CD14-positive monocyte (primary cell): ENCODE results near the gene TMED8. TPM values are rescaled to one million over a fixed set of nuclear protein-coding genes. Genes with fewer than 3 reads are reported as not detected.

Experiments
- DNase-seq, 3 donors: peaks; one replicate each; pipeline ENCODE4 v3.0.0-alpha.2; 2011 to 2022
- H2AFZ ChIP-seq: 2 replicates; pipeline ENCODE4 v1.6.0; 2012; ENCODE audit warnings: mild to moderate bottlenecking, low read depth, low read length, inconsistent platforms; ENCODE audit not compliant: insufficient read depth, poor library complexity, severe bottlenecking
- H3K27ac ChIP-seq, 2 donors: 1 replicate in 1 of 2; 2 replicates in 1 of 2; pipeline ENCODE4 v1.5.1; 2012 to 2013; ENCODE audit warnings: low read length in 2 of 2, control low read depth in 1 of 2, inconsistent platforms in 1 of 2, low read depth in 1 of 2, mild to moderate bottlenecking in 1 of 2
- H3K27me3 ChIP-seq, 2 donors: one replicate each; pipeline versions ENCODE4 v1.6.0 to v1.6.1; 2011 to 2013; ENCODE audit warnings: low read length in 2 of 2; ENCODE audit not compliant: control insufficient read depth in 2 of 2, insufficient read depth in 2 of 2
- H3K36me3 ChIP-seq, 2 donors: replicated peaks in 1 of 2; 1 replicate in 1 of 2; 2 replicates in 1 of 2; pipeline versions ENCODE4 v1.5.1 to v1.6.1; 2012 to 2013; ENCODE audit warnings: low read length in 2 of 2, control low read depth in 1 of 2, inconsistent platforms in 1 of 2, mild to moderate bottlenecking in 1 of 2; ENCODE audit not compliant: insufficient read depth in 2 of 2, control insufficient read depth in 1 of 2
- H3K4me1 ChIP-seq, 2 donors: 1 replicate in 1 of 2; 2 replicates in 1 of 2; pipeline versions ENCODE4 v1.5.1 to v1.6.1; 2012 to 2013; ENCODE audit warnings: low read length in 2 of 2, control low read depth in 1 of 2, inconsistent platforms in 1 of 2, mild to moderate bottlenecking in 1 of 2, moderate library complexity in 1 of 2; ENCODE audit not compliant: insufficient read depth in 2 of 2, control insufficient read depth in 1 of 2
- H3K4me2 ChIP-seq: replicated peaks from 2 replicates; pipeline ENCODE3; 2012; ENCODE audit warnings: low read length, moderate library complexity, mild to moderate bottlenecking; ENCODE audit not compliant: poor library complexity, severe bottlenecking; ENCODE audit errors: extremely low read depth
- H3K4me3 ChIP-seq, 3 experiments: fragments of 200-600 bp in 1 of 3; sonication (generic) in 1 of 3; replicated peaks in 1 of 3; 1 replicate in 2 of 3; 2 replicates in 1 of 3; pipeline ENCODE4 v1.5.1; 2011 to 2013; ENCODE audit warnings: low read length in 3 of 3, mild to moderate bottlenecking in 3 of 3, control low read depth in 2 of 3, low read depth in 2 of 3, inconsistent platforms in 1 of 3, moderate library complexity in 1 of 3
- H3K79me2 ChIP-seq: 2 replicates; pipeline ENCODE4 v1.6.0; 2012; ENCODE audit warnings: mild to moderate bottlenecking, control low read depth, inconsistent platforms, low read length, moderate library complexity; ENCODE audit not compliant: insufficient read depth
- H3K9ac ChIP-seq: 2 replicates; pipeline ENCODE4 v1.6.0; 2017; ENCODE audit warnings: low read length, mild to moderate bottlenecking; ENCODE audit not compliant: insufficient read depth, poor library complexity, severe bottlenecking
- H3K9me3 ChIP-seq, 2 donors: replicated peaks in 1 of 2; 1 replicate in 1 of 2; 2 replicates in 1 of 2; pipeline versions ENCODE4 v1.5.1 to v1.6.1; 2012 to 2013; ENCODE audit warnings: low read length in 2 of 2, control low read depth in 1 of 2; ENCODE audit not compliant: control insufficient read depth in 1 of 2, insufficient read depth in 1 of 2
- H4K20me1 ChIP-seq: 2 replicates; pipeline ENCODE4 v1.6.0; 2012; ENCODE audit warnings: mild to moderate bottlenecking, low read length, control low read depth, moderate library complexity; ENCODE audit not compliant: insufficient read depth
- H3K27ac Mint-ChIP-seq, 7 donors: one replicate each; pipeline ENCODE4 v1.8.0; 2020; ENCODE audit warnings: mild to moderate bottlenecking in 7 of 7, mixed read lengths in 7 of 7, moderate library complexity in 6 of 7, inconsistent platforms in 2 of 7
- H3K27me3 Mint-ChIP-seq, 3 donors: one replicate each; pipeline ENCODE4 v1.8.0; 2021 to 2022; ENCODE audit warnings: low read depth in 3 of 3, mild to moderate bottlenecking in 3 of 3, mixed read lengths in 3 of 3, moderate library complexity in 3 of 3, inconsistent platforms in 1 of 3
- H3K36me3 Mint-ChIP-seq, 2 donors: one replicate each; pipeline ENCODE4 v1.8.0; 2020; ENCODE audit warnings: mixed read lengths in 2 of 2, inconsistent platforms in 1 of 2, mild to moderate bottlenecking in 1 of 2
- H3K4me1 Mint-ChIP-seq: one replicate; pipeline ENCODE4 v1.8.0; 2020; ENCODE audit warnings: mild to moderate bottlenecking, mixed read lengths
- H3K4me3 Mint-ChIP-seq, 2 donors: one replicate each; pipeline ENCODE4 v1.8.0; 2020; ENCODE audit warnings: mild to moderate bottlenecking in 2 of 2, mixed read lengths in 2 of 2, moderate library complexity in 1 of 2
- H3K9me3 Mint-ChIP-seq, 7 donors: one replicate each; pipeline ENCODE4 v1.8.0; 2020 to 2022; ENCODE audit warnings: mixed read lengths in 7 of 7, mild to moderate bottlenecking in 6 of 7, moderate library complexity in 6 of 7, inconsistent platforms in 2 of 7
- WGBS: methylation state at CpG from one replicate; pipeline ENCODE4 v1.1.5; 2013; ENCODE audit warnings: missing lambda C conversion rate; ENCODE audit not compliant: insufficient coverage; 5-methylcytosine and 5-hydroxymethylcytosine counted together
- intact Hi-C, 2 donors: fragments of 100-400 bp; cut with micrococcal nuclease; formaldehyde crosslinking; loops; one replicate each; pipeline versions ENCODE4 v1.15.0 to v1.15.1; 2023
- polyA plus RNA-seq, 3 donors: library from polyadenylated mRNA; depleted of rRNA in 1 of 3; unstranded in 2 of 3; stranded (reverse) in 1 of 3; fragments of 300-500 nt in 2 of 3; fragments of >200 nt in 1 of 3; fragmentation: Illumina TruSeq in 2 of 3; gene quantifications; 1 replicate in 2 of 3; 2 replicates in 1 of 3; pipeline ENCODE4 v1.2.3, GENCODE V29; 2012 to 2021
- TF ChIP-seq, protein P1 (sequence below): fragments of 200-600 bp; IDR thresholded peaks from one replicate; pipeline ENCODE4 v1.8.0; 2022; ENCODE audit warnings: antibody characterized with exemption, mild to moderate bottlenecking

Gene TMED8
- polyA plus RNA-seq, 3 donors = 5.4 to 6.2 (median 6.1) TPM

DNA sequence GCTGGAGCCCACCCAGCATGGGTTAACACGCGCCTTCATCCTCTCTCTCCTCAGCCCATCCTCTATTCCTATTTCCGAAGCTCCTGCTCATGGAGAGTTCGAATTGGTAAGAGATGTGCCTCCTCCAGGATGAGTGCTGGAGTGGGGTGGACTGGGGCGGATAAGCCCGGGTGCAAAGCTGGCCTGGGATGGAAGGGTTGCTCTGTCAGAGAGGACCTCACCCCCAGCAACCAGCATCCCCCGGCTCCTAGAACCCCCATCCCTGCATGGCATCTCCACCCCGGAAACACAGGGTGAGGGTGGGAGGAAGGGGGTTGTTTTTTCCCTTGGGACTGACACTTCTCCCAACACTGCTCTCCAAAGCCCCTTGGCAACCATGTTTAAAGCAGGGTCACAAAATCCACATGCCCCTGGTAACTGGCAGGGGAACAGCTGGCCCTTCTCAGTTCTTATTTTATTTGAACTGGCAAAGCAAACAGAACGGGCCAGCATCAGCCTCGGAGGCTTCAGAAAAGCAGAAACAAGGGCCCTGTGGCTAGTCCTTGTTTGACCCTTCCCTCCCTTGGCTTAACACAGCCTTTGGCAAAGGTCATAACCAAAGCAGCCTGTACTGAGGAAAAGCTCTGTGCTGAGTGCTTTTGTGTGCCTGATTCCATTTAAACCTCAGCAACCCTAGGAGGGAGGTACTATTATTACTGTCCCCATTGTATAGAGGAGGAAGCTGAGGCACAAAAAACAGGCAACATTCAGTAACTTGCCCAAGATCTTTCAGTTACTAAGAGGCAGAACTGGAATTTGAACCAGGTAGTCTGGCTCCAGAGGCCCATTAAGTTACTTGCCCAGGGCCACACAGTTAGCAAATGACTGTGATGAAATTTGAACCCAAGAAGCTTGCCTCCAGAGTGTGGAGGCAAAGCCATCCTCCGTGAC is 51.8 kb downstream of the TMED8 start:
- Histone ChIP-seq H3K36me3 (no peaks in the 10 kb centered on the region), H3K9me3 (no peaks in the 10 kb centered on the region), H2AFZ (no peak overlapping the region), H3K4me3 (no peak overlapping the region), H4K20me1 (no peaks in the 10 kb centered on the region), H3K79me2 (peaks cover 5% of the 10 kb centered on the region), H3K9ac (no peak overlapping the region), H3K4me2 (no peak overlapping the region), H3K27me3 (no peaks in the 10 kb centered on the region), H3K4me1 (peaks cover 9 to 17% of the 10 kb centered on the region in 2 donors), H3K27ac (no peak overlapping the region)
- no peak for DNase-seq
- Mint-ChIP-seq H3K27ac (peak overlapping the region in 1 of 7 donors; percentile 6), H3K36me3 (peaks cover 5 to 6% of the 10 kb centered on the region in 2 donors), H3K27me3 (no peaks in the 10 kb centered on the region), H3K4me1 (peaks cover 14% of the 10 kb centered on the region), H3K9me3 (no peaks in the 10 kb centered on the region), H3K4me3 (no peak overlapping the region)
- WGBS = 100% methylated on average over 3 of the region's 11 CpGs
- intact Hi-C loops = loop anchor here (5.0 to 10.0 kb wide), 3 partner anchors 52 to 450 kb away; partner anchors contain the start of genes SAMD15 (in 2 of the 2), TMED8 (in 2 of the 2), AHSA1 (in 1 of the 2) and VIPAS39 (in 1 of the 2)
- TF ChIP-seq, protein P1, sequence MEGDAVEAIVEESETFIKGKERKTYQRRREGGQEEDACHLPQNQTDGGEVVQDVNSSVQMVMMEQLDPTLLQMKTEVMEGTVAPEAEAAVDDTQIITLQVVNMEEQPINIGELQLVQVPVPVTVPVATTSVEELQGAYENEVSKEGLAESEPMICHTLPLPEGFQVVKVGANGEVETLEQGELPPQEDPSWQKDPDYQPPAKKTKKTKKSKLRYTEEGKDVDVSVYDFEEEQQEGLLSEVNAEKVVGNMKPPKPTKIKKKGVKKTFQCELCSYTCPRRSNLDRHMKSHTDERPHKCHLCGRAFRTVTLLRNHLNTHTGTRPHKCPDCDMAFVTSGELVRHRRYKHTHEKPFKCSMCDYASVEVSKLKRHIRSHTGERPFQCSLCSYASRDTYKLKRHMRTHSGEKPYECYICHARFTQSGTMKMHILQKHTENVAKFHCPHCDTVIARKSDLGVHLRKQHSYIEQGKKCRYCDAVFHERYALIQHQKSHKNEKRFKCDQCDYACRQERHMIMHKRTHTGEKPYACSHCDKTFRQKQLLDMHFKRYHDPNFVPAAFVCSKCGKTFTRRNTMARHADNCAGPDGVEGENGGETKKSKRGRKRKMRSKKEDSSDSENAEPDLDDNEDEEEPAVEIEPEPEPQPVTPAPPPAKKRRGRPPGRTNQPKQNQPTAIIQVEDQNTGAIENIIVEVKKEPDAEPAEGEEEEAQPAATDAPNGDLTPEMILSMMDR = no peak

GRCh38 chr14:77324289-77324688 is 52.6 kb downstream of the TMED8 start:
- intact Hi-C loops = loop anchor here (5.0 to 10.0 kb wide), 3 partner anchors 53 to 449 kb away; partner anchors contain the start of genes SAMD15 (in 2 of the 2), TMED8 (in 2 of the 2), AHSA1 (in 1 of the 2) and VIPAS39 (in 1 of the 2)
- H3K9me3 ChIP-seq = no peaks in the 10 kb centered on the region

More at GRCh38 chr14:77324289-77324688, 52.6 kb downstream of the TMED8 start:
- Mint-ChIP-seq H3K27me3 (no peaks in the 10 kb centered on the region), H3K9me3 (no peaks in the 10 kb centered on the region), H3K36me3 (peaks cover 5 to 6% of the 10 kb centered on the region in 2 donors), H3K4me3 (no peak overlapping the region), H3K27ac (no peak overlapping the region), H3K4me1 (peaks cover 19% of the 10 kb centered on the region)
- no peak for DNase-seq
- 90% methylated on average over 3 of the region's 3 CpGs for WGBS
- Histone ChIP-seq H3K27ac (no peak overlapping the region), H3K4me1 (peaks cover 12 to 23% of the 10 kb centered on the region in 2 donors), H3K27me3 (no peaks in the 10 kb centered on the region), H2AFZ (no peak overlapping the region), H3K9ac (no peak overlapping the region), H3K4me3 (no peak overlapping the region), H3K36me3 (no peaks in the 10 kb centered on the region), H3K79me2 (peaks cover 6% of the 10 kb centered on the region), H4K20me1 (no peaks in the 10 kb centered on the region), H3K4me2 (no peak overlapping the region)
- TF ChIP-seq, protein P1 = no peak
